ENCODE data around the gene NFIX.

Gene NFIX

GRCh38 chr19:13097033-13097462 lies 101.8 kb downstream of the NFIX start:
- H3K27me3 ChIP-seq (ENCODE audit: insufficient read depth, low read length, poor library complexity), result no peaks in the 10 kb centered on the region
- H2AFZ ChIP-seq (ENCODE audit: low read depth, low read length), result no peak overlapping the region
- H3K4me2 ChIP-seq (ENCODE audit: insufficient read depth, low read length), result no peak overlapping the region
- H3K79me2 ChIP-seq (ENCODE audit: insufficient read depth, low read length), result no peaks in the 10 kb centered on the region
- no peaks in the 10 kb centered on the region for H3K36me3 ChIP-seq (ENCODE audit: insufficient read depth, low read length)
- H3K4me3 ChIP-seq (ENCODE audit: low read depth in 1 of 2, low read length in 2 of 2), result no peak overlapping the region
- no peak overlapping the region for H3K9ac ChIP-seq (ENCODE audit: low read depth, low read length)
- no peaks in the 10 kb centered on the region for H3K9me3 ChIP-seq (ENCODE audit: insufficient read depth, low read length, severe bottlenecking)
- H3K27ac ChIP-seq (ENCODE audit: low read length), result no peak overlapping the region
- peaks cover 23% of the 10 kb centered on the region for H3K4me1 ChIP-seq (ENCODE audit: insufficient read depth, low read length)
- no peak for TF ChIP-seq EZH2 (IDR thresholded peaks at IDR 0.05; ENCODE audit: borderline replicate concordance, low read depth, low read length, severe bottlenecking)
- TF ChIP-seq, protein P1, sequence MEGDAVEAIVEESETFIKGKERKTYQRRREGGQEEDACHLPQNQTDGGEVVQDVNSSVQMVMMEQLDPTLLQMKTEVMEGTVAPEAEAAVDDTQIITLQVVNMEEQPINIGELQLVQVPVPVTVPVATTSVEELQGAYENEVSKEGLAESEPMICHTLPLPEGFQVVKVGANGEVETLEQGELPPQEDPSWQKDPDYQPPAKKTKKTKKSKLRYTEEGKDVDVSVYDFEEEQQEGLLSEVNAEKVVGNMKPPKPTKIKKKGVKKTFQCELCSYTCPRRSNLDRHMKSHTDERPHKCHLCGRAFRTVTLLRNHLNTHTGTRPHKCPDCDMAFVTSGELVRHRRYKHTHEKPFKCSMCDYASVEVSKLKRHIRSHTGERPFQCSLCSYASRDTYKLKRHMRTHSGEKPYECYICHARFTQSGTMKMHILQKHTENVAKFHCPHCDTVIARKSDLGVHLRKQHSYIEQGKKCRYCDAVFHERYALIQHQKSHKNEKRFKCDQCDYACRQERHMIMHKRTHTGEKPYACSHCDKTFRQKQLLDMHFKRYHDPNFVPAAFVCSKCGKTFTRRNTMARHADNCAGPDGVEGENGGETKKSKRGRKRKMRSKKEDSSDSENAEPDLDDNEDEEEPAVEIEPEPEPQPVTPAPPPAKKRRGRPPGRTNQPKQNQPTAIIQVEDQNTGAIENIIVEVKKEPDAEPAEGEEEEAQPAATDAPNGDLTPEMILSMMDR (IDR thresholded peaks at IDR 0.05; ENCODE audit: borderline replicate concordance, extremely low read depth, low read length, poor library complexity, severe bottlenecking), result no peak
- no peaks in the 10 kb centered on the region; the same call in 1 of the 2 replicates for H4K20me1 ChIP-seq (ENCODE audit: insufficient read depth, low read length)
- ATAC-seq (ENCODE audit: insufficient read depth, low read depth) (no peak), DNase-seq (no peak)

- Histone ChIP-seq H3K9me3 (ENCODE audit: insufficient read depth, low read length, severe bottlenecking) (no peaks in the 10 kb centered on the region), H3K9ac (ENCODE audit: low read depth, low read length) (no peak overlapping the region), H3K27ac (ENCODE audit: low read length) (no peak overlapping the region), H3K4me3 (ENCODE audit: low read depth in 1 of 2, low read length in 2 of 2) (no peak overlapping the region), H3K4me1 (ENCODE audit: insufficient read depth, low read length) (peaks cover 29% of the 10 kb centered on the region), H3K79me2 (ENCODE audit: insufficient read depth, low read length) (no peaks in the 10 kb centered on the region), H3K36me3 (ENCODE audit: insufficient read depth, low read length) (no peaks in the 10 kb centered on the region), H4K20me1 (ENCODE audit: insufficient read depth, low read length) (no peaks in the 10 kb centered on the region; the same call in 1 of the 2 replicates), H3K4me2 (ENCODE audit: insufficient read depth, low read length) (no peak overlapping the region), H3K27me3 (ENCODE audit: insufficient read depth, low read length, poor library complexity) (peaks cover 6% of the 10 kb centered on the region), H2AFZ (ENCODE audit: low read depth, low read length) (no peak overlapping the region)
- ATAC-seq (ENCODE audit: insufficient read depth, low read depth), result no peak
- no peak for DNase-seq
- no peak for TF ChIP-seq EZH2 (IDR thresholded peaks at IDR 0.05; ENCODE audit: borderline replicate concordance, low read depth, low read length, severe bottlenecking)
- TF ChIP-seq, protein P1 (IDR thresholded peaks at IDR 0.05; ENCODE audit: borderline replicate concordance, extremely low read depth, low read length, poor library complexity, severe bottlenecking), result no peak
Observed at GRCh38 chr19:13097463-13098258, 102.4 kb downstream of the NFIX start.

DNA sequence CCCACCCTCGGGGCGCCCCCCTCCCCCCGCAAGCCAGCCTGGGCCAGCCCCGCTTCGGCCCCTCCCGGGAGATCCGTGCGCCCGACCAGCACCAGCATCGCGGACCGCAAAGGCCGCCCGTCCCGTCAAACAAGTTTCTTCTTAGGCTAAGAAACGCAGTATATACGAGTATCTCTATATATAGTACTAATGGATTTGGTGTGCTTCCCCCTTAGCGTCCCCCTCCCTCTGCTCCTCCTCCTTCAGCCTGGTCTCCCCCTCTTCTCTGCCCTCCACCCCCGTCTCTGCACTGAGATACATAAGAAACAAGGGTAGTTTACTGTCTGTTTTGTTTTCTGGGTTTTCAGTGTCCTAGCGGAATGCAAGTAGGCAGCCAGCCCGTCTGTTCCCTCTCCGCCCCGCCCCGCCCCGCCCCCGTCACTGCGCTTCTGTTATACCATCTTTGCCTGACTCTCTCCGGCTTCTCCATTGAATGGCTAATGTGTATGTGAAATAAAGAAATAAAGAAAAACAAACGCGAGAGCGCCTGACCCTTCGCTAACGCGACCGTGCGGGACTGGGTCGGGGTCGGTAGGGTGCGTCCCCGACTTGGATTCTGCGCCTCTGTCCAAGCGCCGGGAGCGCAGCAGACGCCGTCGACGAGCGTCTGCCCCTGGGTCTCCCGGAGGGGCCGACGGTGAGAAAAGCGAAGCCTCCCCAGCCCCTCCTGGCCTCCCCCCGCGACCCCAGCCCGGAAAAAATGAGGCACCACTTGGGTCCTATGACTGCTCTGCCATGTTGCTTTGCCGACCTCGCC lies 103.2 kb downstream of the NFIX start:
- Histone ChIP-seq H3K4me1 (ENCODE audit: insufficient read depth, low read length) (peaks cover 36% of the 10 kb centered on the region), H3K27me3 (ENCODE audit: insufficient read depth, low read length, poor library complexity) (peaks cover 9% of the 10 kb centered on the region)

More for the DNA sequence above, 103.2 kb downstream of the NFIX start:
- Histone ChIP-seq H3K36me3 (ENCODE audit: insufficient read depth, low read length) (no peaks in the 10 kb centered on the region), H3K27ac (ENCODE audit: low read length) (peak overlapping the region; percentile 90), H3K4me2 (ENCODE audit: insufficient read depth, low read length) (peak overlapping the region; percentile 76), H2AFZ (ENCODE audit: low read depth, low read length) (peak overlapping the region; percentile 85), H3K79me2 (ENCODE audit: insufficient read depth, low read length) (no peaks in the 10 kb centered on the region), H3K9ac (ENCODE audit: low read depth, low read length) (peak overlapping the region; percentile 72), H4K20me1 (ENCODE audit: insufficient read depth, low read length) (no peaks in the 10 kb centered on the region; the same call in 1 of the 2 replicates), H3K9me3 (ENCODE audit: insufficient read depth, low read length, severe bottlenecking) (no peaks in the 10 kb centered on the region), H3K4me3 (ENCODE audit: low read depth in 1 of 2, low read length in 2 of 2) (peak overlapping the region; percentile 16 to 59; a peak in 3 of 4 replicates)
- no peak for ATAC-seq (ENCODE audit: insufficient read depth, low read depth)
- DNase-seq, result no peak
- TF ChIP-seq EZH2 (IDR thresholded peaks at IDR 0.05; ENCODE audit: borderline replicate concordance, low read depth, low read length, severe bottlenecking), result no peak
- TF ChIP-seq, protein P1 (IDR thresholded peaks at IDR 0.05; ENCODE audit: borderline replicate concordance, extremely low read depth, low read length, poor library complexity, severe bottlenecking), result no peak
